Left renal cortex interstitium (tissue), 4 donors: ENCODE results near the gene STK11. TPM values are rescaled to one million over a fixed set of nuclear protein-coding genes. Genes with fewer than 3 reads are reported as not detected.
"Not testable (repeated sequence)": the region's sequence is repeated elsewhere in the genome, so short reads cannot be mapped to it uniquely, and the experiment has no call there.

Experiments
- DNase-seq, 4 donors: peaks; one replicate each; pipeline ENCODE4 v3.0.0-alpha.2; 2013; ENCODE audit warnings: low read depth in 4 of 4, low spot score in 2 of 4, missing footprints in 1 of 4
- polyA plus RNA-seq, 4 donors: library from polyadenylated mRNA; unstranded; fragments of 120-200 nt; gene quantifications; one replicate each; pipeline ENCODE4 v1.2.1, GENCODE V29; 2013; ENCODE audit not compliant: insufficient read length in 4 of 4

The STK11 gene
- polyA plus RNA-seq, 4 donors, result 59.1 to 64.4 (median 61.9) TPM

DNA sequence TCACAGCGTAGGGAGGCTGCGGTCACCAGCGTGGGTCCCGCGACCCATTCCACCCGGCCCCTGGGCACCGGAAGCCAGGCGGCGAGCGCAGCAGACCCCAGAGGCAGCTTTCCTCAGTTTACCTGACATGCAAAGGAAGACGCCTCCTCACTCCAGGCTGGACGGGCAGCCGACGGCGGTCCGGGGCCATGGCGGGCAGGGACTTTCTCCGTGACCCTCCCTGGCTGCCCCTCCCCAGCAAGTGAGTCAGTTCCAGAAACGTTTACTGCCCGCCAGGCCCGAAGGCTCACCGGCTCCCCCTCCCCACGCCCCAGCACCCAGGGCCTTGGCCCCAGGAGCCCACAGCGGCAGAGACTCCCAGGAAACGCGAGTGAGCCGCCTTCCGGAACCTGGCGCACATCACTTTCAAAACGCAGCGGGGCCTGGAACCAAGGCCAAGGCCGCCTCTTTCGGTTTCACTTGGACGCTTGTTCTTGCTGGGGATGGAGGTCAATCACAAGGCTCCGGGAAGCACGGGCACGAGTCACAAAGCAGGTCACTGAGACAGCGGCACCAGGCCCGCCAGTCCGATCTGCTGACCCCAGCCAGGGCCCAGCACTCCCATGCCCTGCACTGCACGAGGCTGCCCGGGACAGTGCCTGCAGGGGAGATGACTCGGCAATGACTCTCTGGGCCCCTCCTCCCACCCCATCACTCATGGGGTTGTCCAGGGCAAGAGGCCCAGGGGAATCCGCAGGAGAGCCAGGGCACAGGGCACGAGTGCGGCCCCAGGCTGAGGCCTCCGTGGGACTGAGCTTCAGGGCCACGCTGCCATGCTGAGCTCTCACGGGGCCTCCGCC, 36.8 kb upstream of the STK11 start:
- DNase-seq, result no peak

DNA sequence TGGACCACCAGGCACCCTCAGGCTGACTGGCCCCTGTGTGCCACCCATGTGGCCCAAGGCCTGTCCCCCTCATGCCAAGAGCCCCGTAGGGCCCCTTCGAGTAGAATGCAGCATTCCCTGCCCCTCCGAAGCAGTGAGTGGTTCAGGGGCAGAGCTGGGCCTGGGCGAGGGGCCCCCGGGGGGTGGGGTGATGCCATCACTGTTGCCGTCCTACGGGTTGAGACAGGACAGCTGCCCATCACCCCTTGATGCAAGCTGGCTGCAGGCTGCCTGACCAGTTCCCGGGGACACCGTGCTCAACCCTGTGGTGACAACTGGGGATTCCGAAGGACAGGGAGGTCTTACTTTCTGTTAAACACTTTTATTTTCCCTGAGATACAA, 36.2 kb upstream of the STK11 start:
- DNase-seq, result no peak

DNA sequence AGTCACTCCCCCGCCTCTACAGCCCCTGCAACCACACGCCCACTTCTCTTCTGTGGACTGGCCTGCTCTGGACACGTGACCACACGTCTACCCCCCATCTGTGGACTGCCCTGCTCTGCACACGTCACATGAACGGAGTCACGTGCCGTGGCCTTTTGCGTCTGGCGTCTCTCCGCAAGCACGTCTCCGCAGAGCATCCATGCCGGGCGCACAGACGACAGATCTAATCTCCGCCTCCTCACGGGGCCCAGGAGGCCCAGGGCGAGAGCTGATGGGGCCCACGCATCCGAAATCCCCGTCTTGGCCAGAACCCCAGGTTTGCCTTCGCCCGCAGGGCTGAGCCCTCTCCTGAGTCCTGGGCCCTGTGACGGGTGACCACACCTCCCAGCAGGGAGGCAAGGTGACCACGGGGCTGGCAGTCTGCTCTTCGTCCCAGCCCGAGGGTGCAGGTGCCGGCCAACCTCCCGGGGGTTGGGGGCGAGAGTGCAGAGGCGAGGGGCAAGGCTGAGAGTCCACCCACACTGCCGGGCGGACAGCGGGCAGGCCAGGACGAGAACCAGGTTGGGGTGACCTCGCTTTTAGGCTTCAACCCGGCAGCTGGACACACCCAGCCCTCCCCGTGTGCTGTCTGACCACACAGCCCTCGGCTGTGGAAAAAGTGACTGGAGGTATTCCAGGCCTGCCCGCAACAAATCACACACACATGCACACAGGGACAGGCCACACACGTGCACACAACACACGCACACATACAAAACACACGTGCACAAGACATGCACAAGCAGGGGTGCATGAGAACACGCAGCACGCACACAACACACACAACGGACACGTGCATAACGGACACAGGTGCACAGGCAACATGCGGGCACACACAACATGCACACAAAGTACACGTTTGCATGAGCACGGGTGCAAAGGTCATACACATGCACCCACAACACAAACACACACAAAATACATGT, 35.4 kb upstream of the STK11 start:
- no peak for DNase-seq

DNA sequence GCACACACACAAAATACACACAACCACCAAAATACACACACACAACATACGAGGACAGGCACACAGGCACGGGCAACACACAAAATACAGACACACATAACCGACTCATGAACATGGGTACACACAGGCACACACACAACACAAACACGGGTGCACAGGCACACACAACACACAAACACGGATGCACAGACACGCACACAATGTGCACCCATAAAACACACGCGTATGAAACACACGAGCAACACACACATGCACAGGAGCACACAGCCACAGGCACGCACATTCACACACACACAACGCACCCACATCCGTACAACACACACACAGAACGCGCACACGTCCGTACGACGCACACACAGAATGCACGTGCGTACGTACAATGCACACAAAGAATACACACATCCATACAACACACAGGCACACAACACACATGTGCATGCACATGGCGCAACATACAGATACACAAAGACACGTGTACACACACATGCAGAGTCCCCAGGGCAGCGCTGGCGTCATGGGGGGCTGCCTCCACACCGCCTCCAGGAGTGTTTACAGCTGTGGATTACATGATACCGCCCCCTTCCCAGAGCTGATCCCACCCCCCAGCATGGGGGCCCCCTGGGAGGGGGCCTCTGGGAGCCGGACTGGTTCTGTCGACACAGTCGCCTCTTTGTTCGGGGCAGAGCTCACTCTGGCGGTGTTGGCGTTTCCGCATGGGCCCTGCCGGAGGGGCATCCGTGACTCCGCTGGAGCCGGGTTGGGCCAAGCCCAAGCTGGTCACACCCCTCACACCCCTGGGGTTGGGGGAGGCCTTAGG, 34.4 kb upstream of the STK11 start:
- no peak for DNase-seq

GRCh38 chr19:1171755-1172352, 33.7 kb upstream of the STK11 start:
- no peak for DNase-seq

- DNase-seq, result no peak
These were observed 33.0 kb upstream of the STK11 start for GRCh38 chr19:1172353-1173158.

DNA sequence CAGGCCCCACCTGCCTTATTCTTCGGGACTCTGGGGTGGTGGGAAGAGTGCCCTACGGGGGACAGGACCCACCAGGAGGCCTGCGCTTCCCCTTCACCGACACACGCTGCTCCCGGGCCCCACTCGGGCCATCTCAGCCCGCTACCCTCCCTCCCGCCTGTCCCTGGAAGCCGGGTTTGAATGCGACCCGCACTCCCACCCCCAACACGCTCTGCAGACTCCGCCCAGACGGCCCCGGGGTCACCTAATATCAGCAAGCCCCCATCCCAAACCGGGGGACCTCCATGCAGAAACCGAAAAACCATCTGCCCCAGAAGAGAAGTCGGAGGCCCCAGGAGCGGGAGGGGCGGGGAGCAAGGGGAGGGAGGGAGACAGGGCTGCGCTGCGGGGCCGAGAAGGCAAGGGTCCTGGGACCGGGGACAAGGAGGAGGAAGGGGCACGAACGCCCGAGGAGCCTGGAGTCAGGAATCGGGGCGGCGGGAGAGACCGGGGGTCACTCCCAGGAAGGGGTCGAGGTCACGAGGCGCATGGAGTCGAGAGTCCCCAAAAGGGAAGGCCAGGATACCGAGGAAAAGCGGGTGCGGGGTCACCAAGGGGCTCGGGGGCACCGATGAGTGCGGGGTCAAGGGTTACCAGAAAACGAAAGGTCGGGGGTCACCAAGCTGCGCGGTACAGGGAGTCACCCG, 32.3 kb upstream of the STK11 start:
- DNase-seq, result no peak

GRCh38 chr19:1173845-1174809, 31.5 kb upstream of the STK11 start, which contains the start of gene SBNO2:
Gene SBNO2, minus strand, starts transcription at chr19:1174268. Its CDS starts 19,992 bp downstream, at chr19:1154276.
- DNase-seq, result no peak

- no peak for DNase-seq
These were observed 28.1 kb upstream of the STK11 start for GRCh38 chr19:1177322-1178114.

DNA sequence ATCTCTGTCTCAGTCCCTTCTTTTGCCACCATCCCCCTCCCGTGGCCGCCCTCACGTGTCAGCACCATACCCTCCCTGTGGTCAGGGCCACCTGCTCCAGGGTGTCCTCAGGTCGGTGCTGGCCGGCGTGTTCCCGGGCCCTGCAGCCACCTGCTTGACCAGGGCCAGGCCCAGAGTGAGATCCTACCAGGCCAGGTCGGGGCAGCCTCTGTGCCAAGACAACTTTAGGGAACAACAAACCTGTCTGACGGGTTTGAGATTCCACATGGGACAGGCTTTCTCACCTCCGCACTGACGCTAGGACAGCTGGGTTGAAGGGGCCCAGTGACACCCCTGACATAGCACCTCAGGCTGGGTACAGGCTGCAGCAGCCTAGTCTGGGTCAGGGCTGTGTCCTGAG, 24.0 kb upstream of the STK11 start:
- no peak for DNase-seq

DNA sequence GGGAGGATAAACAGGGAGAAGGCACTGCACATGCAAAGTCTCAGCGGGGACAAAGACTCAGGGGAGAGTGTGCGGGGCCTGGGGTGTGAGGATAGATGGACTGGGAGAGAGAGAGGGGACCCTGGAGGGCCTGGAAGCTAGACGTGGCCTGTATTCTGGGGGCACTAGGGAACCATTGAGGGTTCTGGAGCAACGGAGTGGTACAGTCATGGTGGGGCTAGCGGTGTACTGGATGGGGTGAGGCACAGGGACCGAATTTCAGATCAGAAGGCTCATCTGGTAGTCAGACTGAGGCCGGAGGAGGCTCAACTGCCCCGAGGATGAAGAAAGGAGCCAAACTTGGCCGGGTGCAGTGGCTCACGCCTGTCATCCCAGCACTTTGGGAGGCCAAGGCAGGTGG, 23.5 kb upstream of the STK11 start:
- DNase-seq, result no peak

DNA sequence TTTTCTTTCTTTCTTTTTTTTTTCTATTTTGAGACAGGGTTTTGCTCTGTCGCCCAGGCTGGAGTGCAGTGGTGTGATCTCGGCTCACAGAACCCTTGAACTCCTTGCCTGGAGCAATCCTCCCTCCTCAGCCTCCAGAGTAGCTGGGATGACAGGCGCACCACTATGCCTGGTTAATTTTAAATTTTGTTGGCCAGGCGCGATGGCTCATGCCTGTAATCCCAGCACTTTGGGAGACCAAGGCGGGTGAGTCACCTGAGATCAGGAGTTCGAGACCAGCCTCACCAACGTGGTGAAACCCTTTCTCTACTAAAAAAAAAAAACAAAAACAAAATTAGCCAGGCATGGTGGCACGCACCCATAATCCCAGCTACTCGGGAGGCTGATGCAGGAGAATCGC, 22.9 kb upstream of the STK11 start:
- DNase-seq, result no peak

DNA sequence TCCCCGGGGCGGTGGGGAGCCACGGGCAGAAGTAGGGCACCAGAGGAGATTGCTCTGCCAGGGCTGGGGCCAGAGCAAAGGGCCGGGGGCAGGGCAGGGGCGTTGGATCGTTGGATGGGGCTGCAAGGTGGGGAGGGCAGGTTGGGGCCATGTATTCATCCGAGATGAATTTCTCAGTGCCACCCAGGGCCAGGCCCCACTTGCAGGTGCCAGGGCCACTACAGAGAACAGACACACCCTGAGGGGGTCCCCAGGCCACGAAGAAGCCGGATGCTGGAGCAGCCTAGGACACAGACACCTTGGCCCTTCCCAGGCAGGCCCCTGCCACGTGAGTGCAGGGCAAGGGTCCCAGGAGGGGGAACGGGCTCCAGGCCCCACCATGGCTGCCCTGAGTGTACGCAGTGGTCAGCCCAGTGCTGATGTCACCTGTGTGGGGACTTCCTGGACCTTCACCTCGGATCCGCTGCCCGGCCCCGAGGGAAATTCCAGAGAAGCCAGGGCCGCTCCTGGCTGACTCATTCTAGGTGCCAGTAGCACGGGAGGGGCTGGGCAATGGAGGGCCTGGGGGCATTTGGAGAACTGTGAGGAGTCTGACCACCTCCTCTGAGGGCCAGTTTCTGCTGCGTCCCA, 21.9 kb upstream of the STK11 start:
- no peak for DNase-seq

DNA sequence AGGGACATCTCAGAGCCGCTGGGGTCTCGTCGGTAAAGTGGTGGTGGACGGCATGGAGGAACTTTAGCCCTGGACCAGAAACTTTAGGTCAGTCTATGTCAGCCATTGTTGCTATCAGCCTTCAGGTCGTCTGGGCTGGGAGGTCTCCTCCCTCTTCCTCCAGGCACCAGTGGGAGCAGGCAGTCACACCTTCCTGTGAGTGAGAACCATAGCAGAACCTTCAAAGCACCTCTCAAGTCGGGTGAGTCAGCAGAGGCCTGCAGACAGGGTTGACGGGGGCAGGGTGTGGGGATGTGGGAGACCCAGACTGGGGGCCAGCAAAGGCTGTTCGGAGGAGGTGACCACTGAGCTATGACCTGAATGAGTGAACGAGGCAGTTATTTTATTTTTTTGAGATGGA, 16.2 kb upstream of the STK11 start:
- no peak for DNase-seq

DNA sequence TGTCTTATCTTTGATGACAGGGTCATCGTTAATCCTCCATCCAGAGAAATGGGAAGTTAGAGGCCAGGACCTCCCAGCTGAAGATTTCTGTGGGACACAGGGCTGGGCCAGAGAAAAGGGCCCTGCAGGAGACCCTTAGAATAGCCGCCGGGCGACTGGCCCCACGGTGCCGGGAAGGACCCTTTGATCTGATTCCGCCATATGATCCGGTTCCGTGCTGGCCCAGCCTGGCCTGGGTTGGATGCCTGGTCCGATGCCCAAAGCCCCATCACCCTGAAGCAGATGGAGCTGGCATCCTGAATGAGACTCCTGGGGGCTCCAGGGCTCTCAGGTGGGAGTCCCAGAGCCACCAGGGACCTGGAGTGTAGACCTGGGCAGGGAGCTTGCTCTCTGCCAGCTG, 6.0 kb upstream of the STK11 start:
- no peak for DNase-seq

DNA sequence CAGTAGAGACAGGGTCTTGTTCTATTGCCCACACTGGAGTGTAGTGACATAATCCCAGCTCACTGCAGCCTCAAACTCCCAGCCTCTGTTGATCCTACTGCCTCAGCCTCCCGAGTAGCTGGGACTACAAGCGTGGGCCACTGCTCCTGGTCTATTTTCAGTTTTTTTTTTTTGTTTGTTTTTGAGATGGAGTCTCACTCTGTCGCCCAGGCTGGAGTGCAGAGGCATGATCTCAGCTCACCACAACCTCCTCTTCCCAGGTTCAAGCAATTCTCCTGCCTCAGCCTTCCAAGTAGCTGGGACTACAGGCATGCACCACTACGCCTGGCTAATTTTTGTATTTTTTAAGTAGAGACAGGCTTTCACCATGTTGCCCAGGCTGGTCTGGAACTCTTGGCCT, 5.0 kb upstream of the STK11 start:
- not testable (repeated sequence) for DNase-seq
